ENCODE data around the gene HAUS3. TPM values are rescaled to one million over a fixed set of nuclear protein-coding genes. Genes with fewer than 3 reads are reported as not detected.

Gene HAUS3
- total and polyA plus RNA-seq, 2 of the 13 experiments (the other 11 are each of a cell fraction or from before 2014, with no cell fraction given): 3.9 to 12.6 TPM

- TF ChIP-seq USF2 (IDR thresholded peaks at IDR 0.05; ENCODE audit: low read depth, low read length) (peak; percentile 39; the same call in 1 of the 2 replicates), USF2 (CRISPR knock-in tag; IDR thresholded peaks at IDR 0.05; ENCODE audit: borderline replicate concordance) (no peak), ZNF644 (CRISPR knock-in tag; IDR thresholded peaks at IDR 0.05; ENCODE audit: low read depth) (no peak), ZNF652 (CRISPR knock-in tag; IDR thresholded peaks at IDR 0.05; ENCODE audit: borderline replicate concordance, low read depth) (no peak), ZNF136 (CRISPR knock-in tag; IDR thresholded peaks at IDR 0.05; ENCODE audit: low read depth) (no peak), SYNCRIP (IDR thresholded peaks at IDR 0.05; ENCODE audit: insufficient read depth, low read depth, low read length) (no peak), ZNF703 (CRISPR knock-in tag; IDR thresholded peaks at IDR 0.05; ENCODE audit: borderline replicate concordance) (no peak; the same call in 1 of the 2 replicates), ZFX (CRISPR knock-in tag; IDR thresholded peaks at IDR 0.05; ENCODE audit: low read depth) (peak; percentile 98), ZKSCAN5 (CRISPR knock-in tag; IDR thresholded peaks at IDR 0.05) (no peak), ZNF335 (CRISPR knock-in tag; IDR thresholded peaks at IDR 0.05) (no peak), ZSCAN12 (CRISPR knock-in tag; IDR thresholded peaks at IDR 0.05) (no peak), ZNF709 (CRISPR knock-in tag; IDR thresholded peaks at IDR 0.05) (peak; percentile 57; the same call in 1 of the 2 replicates), BCL6 (CRISPR knock-in tag; IDR thresholded peaks at IDR 0.05) (no peak), BORCS8-MEF2B (CRISPR knock-in tag; IDR thresholded peaks at IDR 0.05) (peak; percentile 80), YY1 (IDR thresholded peaks at IDR 0.05; ENCODE audit: insufficient read depth, insufficient replicate concordance, low read depth, low read length) (peak; percentile 48), ESRRA (CRISPR knock-in tag; IDR thresholded peaks at IDR 0.05; ENCODE audit: low read depth) (no peak), FLYWCH1 (CRISPR knock-in tag; IDR thresholded peaks at IDR 0.05) (no peak), SALL1 (CRISPR knock-in tag; IDR thresholded peaks at IDR 0.05) (peak; percentile 67), ZBTB42 (CRISPR knock-in tag; IDR thresholded peaks at IDR 0.05) (no peak), ZNF44 (CRISPR knock-in tag; IDR thresholded peaks at IDR 0.05) (no peak), RCOR2 (CRISPR knock-in tag; IDR thresholded peaks at IDR 0.05) (no peak), ZNF749 (CRISPR knock-in tag; IDR thresholded peaks at IDR 0.05; ENCODE audit: borderline replicate concordance) (peak; percentile 92), TAF15 (IDR thresholded peaks at IDR 0.05; ENCODE audit: low read depth, low read length, poor library complexity, severe bottlenecking) (no peak), ZNF333 (CRISPR knock-in tag; IDR thresholded peaks at IDR 0.05; ENCODE audit: borderline replicate concordance) (peak; percentile 83; the same call in 1 of the 2 replicates), ZNF34 (CRISPR knock-in tag; IDR thresholded peaks at IDR 0.05; ENCODE audit: borderline replicate concordance) (no peak), SIN3A (IDR thresholded peaks at IDR 0.05; ENCODE audit: borderline replicate concordance, low read depth, low read length) (peak; percentile 21; the same call in 1 of the 2 replicates), ZBTB20 (CRISPR knock-in tag; IDR thresholded peaks at IDR 0.05; ENCODE audit: borderline replicate concordance, low read depth) (no peak), REXO4 (CRISPR knock-in tag; IDR thresholded peaks at IDR 0.05; ENCODE audit: borderline replicate concordance) (peak; percentile 79; the same call in 1 of the 2 replicates), ZBTB37 (CRISPR knock-in tag; IDR thresholded peaks at IDR 0.05) (no peak)
These were observed 20.4 kb upstream of the HAUS3 start (continued) for GRCh38 chr4:2262145-2262943.

Measured in HepG2 (cell line).